Tibial nerve (tissue), 4 donors: ENCODE data around the gene RAI14. TPM values are rescaled to one million over a fixed set of nuclear protein-coding genes. Genes with fewer than 3 reads are reported as not detected.

ENCODE experiments used
- DNase-seq, 2 donors: peaks; one replicate each; pipeline ENCODE4 v3.0.0-alpha.2; 2019; ENCODE audit warnings: low spot score in 2 of 2
- H3K27ac ChIP-seq, 4 donors: fragments of 200-600 bp; sonication (generic) in 3 of 4; one replicate each; pipeline ENCODE4 v1.5.1; 2017 to 2019; ENCODE audit warnings: mild to moderate bottlenecking in 1 of 4
- H3K27me3 ChIP-seq, 2 donors: fragments of 200-600 bp; sonication (generic) in 1 of 2; one replicate each; pipeline versions ENCODE4 v1.5.1 to v1.6.0; 2017 to 2019
- H3K36me3 ChIP-seq, 3 donors: fragments of 200-600 bp; sonication (generic); one replicate each; pipeline ENCODE4 v1.5.1; 2018 to 2019
- H3K4me1 ChIP-seq, 4 donors: fragments of 200-600 bp; sonication (generic) in 3 of 4; one replicate each; pipeline ENCODE4 v1.5.1; 2017 to 2019
- H3K4me3 ChIP-seq, 4 donors: fragments of 200-600 bp; sonication (generic) in 3 of 4; one replicate each; pipeline ENCODE4 v1.5.1; 2017 to 2019; ENCODE audit warnings: mild to moderate bottlenecking in 1 of 4, moderate library complexity in 1 of 4
- H3K9me3 ChIP-seq, 4 donors: fragments of 200-600 bp; sonication (generic) in 3 of 4; one replicate each; pipeline ENCODE4 v1.5.1; 2017 to 2019
- EP300 ChIP-seq, 2 donors: sonication (generic); formaldehyde crosslinking; IDR thresholded peaks; one replicate each; pipeline ENCODE4 v1.6.1; 2017; ENCODE audit warnings: antibody characterized with exemption in 2 of 2, mild to moderate bottlenecking in 1 of 2
- POLR2A ChIP-seq, 2 donors: fragments of 450-650 bp; IDR thresholded peaks; one replicate each; pipeline ENCODE4 v1.6.1; 2017; ENCODE audit warnings: antibody characterized with exemption in 2 of 2, mild to moderate bottlenecking in 2 of 2, moderate library complexity in 2 of 2
- WGBS, 2 donors: methylation state at CpG; one replicate each; pipeline ENCODE4 v1.1.5; 2018; 5-methylcytosine and 5-hydroxymethylcytosine counted together
- total RNA-seq, 4 donors: library from RNA; depleted of rRNA; stranded (reverse); fragments of >200 nt; gene quantifications; one replicate each; pipeline ENCODE4 v1.1.0, GENCODE V29; 2016
- TF ChIP-seq, protein P1 (sequence below), 5 experiments: fragments of 200-600 bp in 3 of 5; fragments of 450-650 bp in 2 of 5; sonication (generic) in 3 of 5; IDR thresholded peaks; one replicate each; pipeline ENCODE4 v1.5.1; 2016 to 2019; ENCODE audit warnings: antibody characterized with exemption in 5 of 5, mild to moderate bottlenecking in 3 of 5, moderate library complexity in 2 of 5

Gene RAI14
- total RNA-seq, 4 donors from 2014 or later = 42.8 to 72.2 (median 68.0) TPM

- Histone ChIP-seq H3K27ac (peak overlapping the region; percentile 86 to 97 (median 92)), H3K27me3 (no peaks in the 10 kb centered on the region), H3K4me3 (peak overlapping the region; percentile 43 to 85 (median 76)), H3K36me3 (no peaks in the 10 kb centered on the region), H3K9me3 (no peaks in the 10 kb centered on the region), H3K4me1 (peaks cover 0 to 41% (median 7%) of the 10 kb centered on the region in 4 donors)
- WGBS, 2 donors = 5 to 6% methylated on average over 24 to 28 of the region's 28 CpGs
- TF ChIP-seq, protein P1, sequence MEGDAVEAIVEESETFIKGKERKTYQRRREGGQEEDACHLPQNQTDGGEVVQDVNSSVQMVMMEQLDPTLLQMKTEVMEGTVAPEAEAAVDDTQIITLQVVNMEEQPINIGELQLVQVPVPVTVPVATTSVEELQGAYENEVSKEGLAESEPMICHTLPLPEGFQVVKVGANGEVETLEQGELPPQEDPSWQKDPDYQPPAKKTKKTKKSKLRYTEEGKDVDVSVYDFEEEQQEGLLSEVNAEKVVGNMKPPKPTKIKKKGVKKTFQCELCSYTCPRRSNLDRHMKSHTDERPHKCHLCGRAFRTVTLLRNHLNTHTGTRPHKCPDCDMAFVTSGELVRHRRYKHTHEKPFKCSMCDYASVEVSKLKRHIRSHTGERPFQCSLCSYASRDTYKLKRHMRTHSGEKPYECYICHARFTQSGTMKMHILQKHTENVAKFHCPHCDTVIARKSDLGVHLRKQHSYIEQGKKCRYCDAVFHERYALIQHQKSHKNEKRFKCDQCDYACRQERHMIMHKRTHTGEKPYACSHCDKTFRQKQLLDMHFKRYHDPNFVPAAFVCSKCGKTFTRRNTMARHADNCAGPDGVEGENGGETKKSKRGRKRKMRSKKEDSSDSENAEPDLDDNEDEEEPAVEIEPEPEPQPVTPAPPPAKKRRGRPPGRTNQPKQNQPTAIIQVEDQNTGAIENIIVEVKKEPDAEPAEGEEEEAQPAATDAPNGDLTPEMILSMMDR (IDR thresholded peaks at IDR 0.05) = no peak
- no peak for DNase-seq
Observed at GRCh38 chr5:34657274-34657921, 1.3 kb downstream of the RAI14 start.

- WGBS, 2 donors = 35 to 41% methylated on average over 4 of the region's 4 CpGs
- Histone ChIP-seq H3K27ac (peak overlapping the region in 2 of 4 donors; percentile 94 to 97), H3K9me3 (no peaks in the 10 kb centered on the region), H3K36me3 (no peaks in the 10 kb centered on the region), H3K4me1 (peaks cover 0 to 37% (median 7%) of the 10 kb centered on the region in 4 donors), H3K4me3 (peak overlapping the region; percentile 43 to 85 (median 76)), H3K27me3 (no peaks in the 10 kb centered on the region)
- no peak for DNase-seq
- TF ChIP-seq POLR2A (IDR thresholded peaks at IDR 0.05) (no peak), EP300 (IDR thresholded peaks at IDR 0.05) (no peak)
- TF ChIP-seq, protein P1 (IDR thresholded peaks at IDR 0.05) = no peak
Observed at GRCh38 chr5:34657988-34658387, 1.9 kb downstream of the RAI14 start.

GRCh38 chr5:34659168-34659567, 3.0 kb downstream of the RAI14 start:
- Histone ChIP-seq H3K9me3 (no peaks in the 10 kb centered on the region), H3K27ac (peak overlapping the region in 1 of 4 donors; percentile 65), H3K4me1 (peaks cover 0 to 34% (median 7%) of the 10 kb centered on the region in 4 donors), H3K36me3 (peaks cover 0 to 5% (median 0%) of the 10 kb centered on the region in 3 donors), H3K4me3 (no peak overlapping the region), H3K27me3 (no peaks in the 10 kb centered on the region)
- TF ChIP-seq POLR2A (IDR thresholded peaks at IDR 0.05) (no peak), EP300 (IDR thresholded peaks at IDR 0.05) (no peak)
- TF ChIP-seq, protein P1 (IDR thresholded peaks at IDR 0.05) = no peak
- no peak for DNase-seq
- 79 to 86% methylated on average over 3 of the region's 3 CpGs for WGBS, 2 donors

- Histone ChIP-seq H3K27me3 (no peaks in the 10 kb centered on the region), H3K4me1 (peaks cover 0 to 22% (median 7%) of the 10 kb centered on the region in 4 donors), H3K4me3 (no peak overlapping the region), H3K27ac (peak overlapping the region in 1 of 4 donors; percentile 4), H3K36me3 (peaks cover 0 to 5% (median 0%) of the 10 kb centered on the region in 3 donors), H3K9me3 (no peaks in the 10 kb centered on the region)
- no peak for TF ChIP-seq EP300 (IDR thresholded peaks at IDR 0.05)
- no peak for TF ChIP-seq POLR2A (IDR thresholded peaks at IDR 0.05)
- TF ChIP-seq, protein P1 (IDR thresholded peaks at IDR 0.05) = no peak
- 66 to 71% methylated on average over 4 of the region's 4 CpGs for WGBS, 2 donors
- DNase-seq = no peak
Observed at GRCh38 chr5:34660444-34660843, 4.3 kb downstream of the RAI14 start.

DNA sequence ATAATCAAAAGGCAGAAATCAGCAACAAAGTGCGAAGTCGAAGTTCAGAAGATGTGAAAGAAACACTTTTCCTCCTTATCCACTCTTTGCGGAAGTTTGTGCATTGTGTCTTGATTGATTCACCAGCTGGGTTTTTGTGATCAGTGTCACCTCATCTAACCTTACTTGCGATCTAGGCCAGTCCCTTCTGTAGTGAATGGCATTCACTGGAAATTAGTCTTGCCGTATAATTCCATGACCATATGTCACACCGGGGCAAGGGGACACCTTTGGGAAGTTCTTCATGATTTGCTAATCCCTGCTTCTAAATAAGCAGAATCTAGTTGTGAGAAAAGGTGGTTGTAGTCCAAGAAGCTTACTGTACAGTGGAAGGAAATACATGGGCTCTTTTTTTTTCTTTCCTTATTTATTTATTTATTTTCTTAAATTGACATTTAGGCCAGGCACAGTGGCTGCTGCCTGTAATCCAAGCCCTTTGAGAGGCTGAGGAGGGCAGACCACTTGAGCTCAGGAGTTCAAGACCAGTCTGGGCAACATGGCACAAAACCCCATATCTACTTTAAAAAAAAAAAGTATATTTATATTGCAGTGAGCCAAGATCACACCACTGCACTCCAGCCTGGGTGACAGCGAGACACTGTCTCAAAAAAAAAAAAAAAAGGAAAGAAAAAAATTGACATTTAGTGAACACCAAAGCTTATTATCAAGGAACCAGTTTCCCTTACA, 7.8 kb downstream of the RAI14 start:
- Histone ChIP-seq H3K4me1 (peaks cover 0 to 11% (median 0%) of the 10 kb centered on the region in 4 donors), H3K27me3 (no peaks in the 10 kb centered on the region), H3K36me3 (peaks cover 0 to 18% (median 0%) of the 10 kb centered on the region in 3 donors), H3K9me3 (no peaks in the 10 kb centered on the region), H3K4me3 (no peak overlapping the region), H3K27ac (no peak overlapping the region)
- WGBS, 2 donors = 73 to 81% methylated on average over 7 of the region's 7 CpGs
- TF ChIP-seq, protein P1 (IDR thresholded peaks at IDR 0.05) = no peak
- TF ChIP-seq EP300 (IDR thresholded peaks at IDR 0.05) (no peak), POLR2A (IDR thresholded peaks at IDR 0.05) (no peak)
- no peak for DNase-seq
